Lung (tissue), 12 donors: ENCODE results near the gene ERBB4. TPM values are rescaled to one million over a fixed set of nuclear protein-coding genes. Genes with fewer than 3 reads are reported as not detected.
A peak's percentile ranks its signal among the peaks of the same experiment; 100 is the strongest.

Experiments used
- ATAC-seq: fragments of 200-7000 bp; cut with Tn5 transposase; one replicate; pipeline ENCODE4 v1.9.1; 2020; ENCODE audit warnings: moderate number of reproducible peaks; ENCODE audit not compliant: insufficient read depth, low FRiP score
- DNase-seq, 3 donors: peaks; one replicate each; pipeline ENCODE4 v3.0.0-alpha.2; 2013 to 2017
- H3K27ac ChIP-seq, 2 donors: one replicate each; pipeline ENCODE4 v1.5.1; 2013; ENCODE audit warnings: mild to moderate bottlenecking in 2 of 2, moderate library complexity in 2 of 2, control low read depth in 1 of 2, inconsistent platforms in 1 of 2, low read depth in 1 of 2, low read length in 1 of 2
- H3K27me3 ChIP-seq, 3 donors: one replicate each; pipeline ENCODE4 v1.5.1; 2013; ENCODE audit warnings: low read length in 2 of 3; ENCODE audit not compliant: control insufficient read depth in 3 of 3, insufficient read depth in 3 of 3
- H3K36me3 ChIP-seq, 4 donors: one replicate each; pipeline ENCODE4 v1.5.1; 2013; ENCODE audit warnings: low read length in 4 of 4, mild to moderate bottlenecking in 1 of 4, moderate library complexity in 1 of 4; ENCODE audit not compliant: control insufficient read depth in 4 of 4, insufficient read depth in 4 of 4
- H3K4me1 ChIP-seq, 5 donors: one replicate each; pipeline ENCODE4 v1.5.1; 2013; ENCODE audit warnings: low read length in 5 of 5, mild to moderate bottlenecking in 2 of 5, moderate library complexity in 1 of 5; ENCODE audit not compliant: control insufficient read depth in 5 of 5, insufficient read depth in 5 of 5
- H3K4me3 ChIP-seq: one replicate; pipeline ENCODE4 v1.5.1; 2013; ENCODE audit warnings: mild to moderate bottlenecking, control low read depth, moderate library complexity
- H3K9ac ChIP-seq, 2 donors: one replicate each; pipeline ENCODE4 v1.5.1; 2013; ENCODE audit warnings: low read length in 2 of 2, control low read depth in 1 of 2; ENCODE audit not compliant: insufficient read depth in 1 of 2
- H3K9me3 ChIP-seq, 4 donors: one replicate each; pipeline ENCODE4 v1.5.1; 2013; ENCODE audit warnings: low read length in 3 of 4, mild to moderate bottlenecking in 1 of 4, moderate library complexity in 1 of 4; ENCODE audit not compliant: control insufficient read depth in 4 of 4, insufficient read depth in 3 of 4
- CTCF ChIP-seq: IDR thresholded peaks from 2 replicates; pipeline ENCODE4 v1.5.1; 2012; ENCODE audit warnings: mild to moderate bottlenecking; ENCODE audit errors: control extremely low read depth, extremely low read depth
- WGBS, 2 donors: extraction: QIAGEN DNeasy Blood & Tissue Kit; methylation state at CpG; one replicate each; pipeline ENCODE4 v1.1.7; 2013; 5-methylcytosine and 5-hydroxymethylcytosine counted together
- polyA plus RNA-seq, 2 donors: library from polyadenylated mRNA; stranded (reverse); fragments of 200-250 nt; gene quantifications; one replicate each; pipeline ENCODE4 v1.2.1, GENCODE V29; 2013
- total RNA-seq, 2 donors: library from RNA; depleted of rRNA in 1 of 2; stranded (reverse); fragments of >200 nt in 1 of 2; gene quantifications; one replicate each; pipeline ENCODE4 v1.2.1, GENCODE V29; 2014 to 2021
- donor health status: control.
- donor health status: control.
- donor health status: Bipolar disorder and iron deficiency.
- donor health status: healthy.
- donor health status: DM: yes; HTN: yes; CAD: no.

Gene ERBB4
- total and polyA plus RNA-seq, 4 donors = 0.41 to 16.8 (median 5.3) TPM

- H3K9ac ChIP-seq = no peak overlapping the region
- ATAC-seq (no peak), DNase-seq (no peak)
- WGBS, 2 donors = 87 to 94% methylated on average over 1 of the region's 1 CpG
- no peaks in the 10 kb centered on the region for H3K36me3 ChIP-seq
- TF ChIP-seq CTCF = no peak
- no peak overlapping the region for H3K4me3 ChIP-seq
- H3K27ac ChIP-seq = no peak overlapping the region
- H3K9me3 ChIP-seq = no peaks in the 10 kb centered on the region
- no peaks in the 10 kb centered on the region for H3K27me3 ChIP-seq
- no peaks in the 10 kb centered on the region for H3K4me1 ChIP-seq
Observed at GRCh38 chr2:212197776-212198175, 340.8 kb downstream of the ERBB4 start.

GRCh38 chr2:212195626-212196025 lies 343.0 kb downstream of the ERBB4 start:
- H3K9ac ChIP-seq = no peak overlapping the region
- no peaks in the 10 kb centered on the region for H3K27me3 ChIP-seq
- 53 to 56% methylated on average over 1 of the region's 1 CpG for WGBS, 2 donors
- peak in 2 of 3 donors; percentile 8 for DNase-seq
- no peaks in the 10 kb centered on the region for H3K9me3 ChIP-seq
- H3K27ac ChIP-seq = no peak overlapping the region
- H3K4me3 ChIP-seq = no peak overlapping the region
- H3K36me3 ChIP-seq = no peaks in the 10 kb centered on the region
- ATAC-seq = no peak
- TF ChIP-seq CTCF = no peak
- no peaks in the 10 kb centered on the region for H3K4me1 ChIP-seq

GRCh38 chr2:212194396-212194795 lies 344.2 kb downstream of the ERBB4 start:
- no peak for DNase-seq
- no peak overlapping the region for H3K27ac ChIP-seq
- H3K9ac ChIP-seq = no peak overlapping the region
- no peaks in the 10 kb centered on the region for H3K27me3 ChIP-seq
- H3K4me1 ChIP-seq = no peaks in the 10 kb centered on the region
- H3K4me3 ChIP-seq = no peak overlapping the region
- no peaks in the 10 kb centered on the region for H3K36me3 ChIP-seq
- no peak for ATAC-seq
- no peaks in the 10 kb centered on the region for H3K9me3 ChIP-seq
- TF ChIP-seq CTCF = no peak

- no peaks in the 10 kb centered on the region for H3K27me3 ChIP-seq
- no peaks in the 10 kb centered on the region for H3K4me1 ChIP-seq
- ATAC-seq = no peak
- H3K9ac ChIP-seq = no peak overlapping the region
- H3K4me3 ChIP-seq = no peak overlapping the region
- no peaks in the 10 kb centered on the region for H3K36me3 ChIP-seq
- DNase-seq = no peak
- no peaks in the 10 kb centered on the region for H3K9me3 ChIP-seq
- no peak for TF ChIP-seq CTCF
- no peak overlapping the region for H3K27ac ChIP-seq
- 82 to 92% methylated on average over 1 of the region's 1 CpG for WGBS, 2 donors
Observed at GRCh38 chr2:212193803-212194202, 344.8 kb downstream of the ERBB4 start.
